Osteoblast (primary cell): ENCODE data around the gene CEACAM16. TPM values are rescaled to one million over a fixed set of nuclear protein-coding genes. Genes with fewer than 3 reads are reported as not detected.

Experiments used
- DNase-seq: peaks from one replicate; pipeline ENCODE4 v3.0.0; 2011; ENCODE audit warnings: low spot score, mixed read lengths; ENCODE audit not compliant: insufficient read length; ENCODE audit errors: missing footprints
- H2AFZ ChIP-seq: 2 replicates; pipeline ENCODE4 v1.6.0; 2011; ENCODE audit warnings: mild to moderate bottlenecking, low read length
- H3K27ac ChIP-seq: 2 replicates; pipeline ENCODE4 v1.5.1; 2011; ENCODE audit warnings: mild to moderate bottlenecking, low read depth, low read length, moderate library complexity
- H3K27me3 ChIP-seq: 2 replicates; pipeline ENCODE4 v1.6.0; 2012; ENCODE audit warnings: mild to moderate bottlenecking, control low read depth, inconsistent platforms, low read length, moderate library complexity; ENCODE audit not compliant: insufficient read depth
- H3K36me3 ChIP-seq: 2 replicates; pipeline ENCODE4 v1.5.1; 2011; ENCODE audit warnings: mild to moderate bottlenecking, low read length, control low read depth, moderate library complexity; ENCODE audit not compliant: insufficient read depth
- H3K4me1 ChIP-seq: 2 replicates; pipeline ENCODE4 v1.5.1; 2011; ENCODE audit warnings: mild to moderate bottlenecking, low read length, control low read depth, moderate library complexity; ENCODE audit not compliant: insufficient read depth
- H3K4me2 ChIP-seq: 2 replicates; pipeline ENCODE4 v1.6.0; 2011; ENCODE audit warnings: mild to moderate bottlenecking, low read length; ENCODE audit not compliant: insufficient read depth
- H3K4me3 ChIP-seq: fragments of 200-600 bp; sonication (generic); 3 replicates; pipeline ENCODE4 v1.5.1; 2012; ENCODE audit warnings: mild to moderate bottlenecking, low read length, inconsistent platforms; ENCODE audit not compliant: insufficient read depth
- H3K79me2 ChIP-seq: 2 replicates; pipeline ENCODE4 v1.6.0; 2012; ENCODE audit warnings: mild to moderate bottlenecking, low read length, control low read depth, inconsistent platforms; ENCODE audit not compliant: insufficient read depth
- H3K9me3 ChIP-seq: 2 replicates; pipeline ENCODE4 v1.5.1; 2011; ENCODE audit warnings: low read depth, low read length, control low read depth
- H4K20me1 ChIP-seq: 2 replicates; pipeline ENCODE4 v1.6.0; 2012; ENCODE audit warnings: mild to moderate bottlenecking, low read length, control low read depth; ENCODE audit not compliant: insufficient read depth
- CTCF ChIP-seq: IDR thresholded peaks from 2 replicates; pipeline ENCODE4 v1.5.1; 2011; ENCODE audit warnings: mild to moderate bottlenecking, low read depth, low read length, moderate library complexity; ENCODE audit errors: extremely low read depth
- total RNA-seq: library from RNA; depleted of rRNA; stranded (reverse); fragments of >200 nt; gene quantifications from 2 replicates; pipeline ENCODE4 v1.2.3, GENCODE V29; 2012

The CEACAM16 gene
- total RNA-seq, 1 donor, result not detected

- peaks cover 56% of the 10 kb centered on the region for H3K4me1 ChIP-seq
- H3K27ac ChIP-seq, result peak overlapping the region; percentile 100
- H3K4me2 ChIP-seq, result peak overlapping the region; percentile 66
- no peaks in the 10 kb centered on the region for H3K9me3 ChIP-seq
- no peak for TF ChIP-seq CTCF
- H3K27me3 ChIP-seq, result no peaks in the 10 kb centered on the region
- H3K79me2 ChIP-seq, result no peaks in the 10 kb centered on the region
- H4K20me1 ChIP-seq, result no peaks in the 10 kb centered on the region
- H3K4me3 ChIP-seq, result peak overlapping the region; percentile 23
- DNase-seq, result no peak
- no peaks in the 10 kb centered on the region for H3K36me3 ChIP-seq
- no peak overlapping the region for H2AFZ ChIP-seq
Measured at GRCh38 chr19:44738136-44738535, 39.2 kb downstream of the CEACAM16 start.

GRCh38 chr19:44738603-44739558 lies 39.9 kb downstream of the CEACAM16 start:
- no peak for DNase-seq

GRCh38 chr19:44740351-44740824 lies 41.4 kb downstream of the CEACAM16 start:
- Histone ChIP-seq H3K27ac (peak overlapping the region; percentile 97), H2AFZ (peak overlapping the region; percentile 31)

More at GRCh38 chr19:44738603-44739558, 39.9 kb downstream of the CEACAM16 start:
- Histone ChIP-seq H3K27ac (peak overlapping the region; percentile 100), H2AFZ (no peak overlapping the region), H3K79me2 (no peaks in the 10 kb centered on the region), H3K27me3 (no peaks in the 10 kb centered on the region), H3K4me3 (no peak overlapping the region), H3K9me3 (no peaks in the 10 kb centered on the region), H3K4me2 (peak overlapping the region; percentile 66), H4K20me1 (no peaks in the 10 kb centered on the region), H3K4me1 (peaks cover 56% of the 10 kb centered on the region), H3K36me3 (no peaks in the 10 kb centered on the region)
- no peak for TF ChIP-seq CTCF

More at GRCh38 chr19:44740351-44740824, 41.4 kb downstream of the CEACAM16 start:
- no peak overlapping the region for H3K4me3 ChIP-seq
- H3K4me1 ChIP-seq, result peaks cover 62% of the 10 kb centered on the region
- no peaks in the 10 kb centered on the region for H3K27me3 ChIP-seq
- H3K79me2 ChIP-seq, result no peaks in the 10 kb centered on the region
- no peak for DNase-seq
- no peaks in the 10 kb centered on the region for H3K9me3 ChIP-seq
- H4K20me1 ChIP-seq, result no peaks in the 10 kb centered on the region
- H3K4me2 ChIP-seq, result no peak overlapping the region
- TF ChIP-seq CTCF, result no peak
- H3K36me3 ChIP-seq, result no peaks in the 10 kb centered on the region
